Heart right ventricle (tissue), 16 donors: ENCODE measurements around the gene C1orf35. TPM values are rescaled to one million over a fixed set of nuclear protein-coding genes. Genes with fewer than 3 reads are reported as not detected.

Experiments used
- ATAC-seq, 8 donors: fragments of 200-7000 bp; cut with Tn5 transposase; one replicate each; pipeline ENCODE4 v1.9.1; 2020; ENCODE audit warnings: mild to moderate bottlenecking in 8 of 8, moderate library complexity in 8 of 8, moderate number of reproducible peaks in 1 of 8
- DNase-seq, 2 donors: peaks; one replicate each; pipeline ENCODE4 v3.0.0-alpha.2; 2020
- H3K27ac ChIP-seq, 10 donors: fragments of 200-600 bp; sonication (generic) in 2 of 10; one replicate each; pipeline versions ENCODE4 v1.5.0 to v1.8.0; 2020 to 2022; ENCODE audit warnings: mild to moderate bottlenecking in 3 of 10
- H3K27me3 ChIP-seq, 7 donors: fragments of 200-600 bp; one replicate each; pipeline ENCODE4 v1.8.0; 2021 to 2022; ENCODE audit warnings: mild to moderate bottlenecking in 2 of 7
- H3K36me3 ChIP-seq, 9 donors: fragments of 200-600 bp; sonication (generic) in 1 of 9; one replicate each; pipeline versions ENCODE4 v1.5.0 to v1.8.0; 2020 to 2022; ENCODE audit warnings: mild to moderate bottlenecking in 2 of 9
- H3K4me1 ChIP-seq, 9 donors: fragments of 200-600 bp; sonication (generic) in 1 of 9; one replicate each; pipeline versions ENCODE4 v1.5.0 to v1.8.0; 2020 to 2022; ENCODE audit warnings: mild to moderate bottlenecking in 4 of 9
- H3K4me3 ChIP-seq, 10 donors: fragments of 200-600 bp; sonication (generic) in 2 of 10; one replicate each; pipeline versions ENCODE4 v1.5.0 to v1.8.0; 2020 to 2022; ENCODE audit warnings: mild to moderate bottlenecking in 7 of 10, moderate library complexity in 2 of 10
- H3K9me3 ChIP-seq, 11 donors: fragments of 200-600 bp in 10 of 11; sonication (generic) in 2 of 11; one replicate each; pipeline versions ENCODE4 v1.5.0 to v1.8.0; 2013 to 2022; ENCODE audit warnings: mild to moderate bottlenecking in 2 of 11, control low read depth in 1 of 11, moderate library complexity in 1 of 11
- WGBS, 2 donors: extraction: QIAGEN DNeasy Blood & Tissue Kit; methylation state at CpG; one replicate each; pipeline ENCODE4 v1.1.7; 2013; ENCODE audit warnings: inconsistent platforms in 1 of 2; 5-methylcytosine and 5-hydroxymethylcytosine counted together
- intact Hi-C, 10 donors: fragments of 100-400 bp; cut with DNase I; formaldehyde crosslinking; loops; one replicate each; pipeline versions ENCODE4 v1.11.1 to v1.14.2; 2022
- polyA plus RNA-seq, 2 donors: library from polyadenylated mRNA; stranded (reverse); fragments of 200-250 nt; gene quantifications; one replicate each; pipeline ENCODE4 v1.2.3, GENCODE V29; 2013
- total RNA-seq, 10 donors: library from RNA; stranded (reverse); fragmentation: NEBNext Ultra II Directional in 3 of 10; extraction: Animal tissue kit (Norgen Biotek cat#: 25700) in 3 of 10; gene quantifications; one replicate each; pipeline versions ENCODE4 v1.2.1 to v1.2.4, GENCODE V29; 2021 to 2023
- TF ChIP-seq, protein P1 (sequence below), 9 donors: fragments of 200-600 bp; sonication (generic) in 2 of 9; IDR thresholded peaks; one replicate each; pipeline versions ENCODE4 v1.5.0 to v1.8.0; 2021 to 2022; ENCODE audit warnings: antibody characterized with exemption in 9 of 9, mild to moderate bottlenecking in 5 of 9, moderate library complexity in 1 of 9
- donor health status: Arrhythmogenic right ventricular cardiomyopathy.
- donor health status: ischemic (EF 13 %, LVEDD 7.1; RV severe dilation, severe dysfunction).
- donor health status: healthy with polysubstance abuse.
- donor health status: DM: no; HTN: yes; CAD: no.
- donor health status: DM: no; HTN: no; CAD: no.
- donor health status: ischemic (EF 25% LVEDD 6.9; RV normal size, moderate dysfunction).
- donor health status: ischemic (EF 25% LVEDD 5.7; RV mildly dilated, moderate dysfunction).
- donor health status: healthy.
- donor health status: DM: yes; HTN: yes; CAD: no.
- donor health status: Ischemic cardiomyopathy.
- donor health status: ischemic (EF 35%, LVEDD 5.7; RV mildly dilated, moderate dysfunction).
- donor health status: nonischemic (EF 11% LVEDD 7.7; RV severe dilation, severe dysfunction).
- donor health status: DM: yes; HTN: yes; CAD: no.
- donor health status: PGD.
- donor health status: ischemic (EF 29% LVEDD 5.4; RV normal size, mild dysfunction).
- donor health status: nonischemic (EF 23%, LVEDD 6.1; RV moderate dilation, normal function).

Gene C1orf35
- total and polyA plus RNA-seq, 12 donors = 5.6 to 15.7 (median 6.4) TPM

DNA sequence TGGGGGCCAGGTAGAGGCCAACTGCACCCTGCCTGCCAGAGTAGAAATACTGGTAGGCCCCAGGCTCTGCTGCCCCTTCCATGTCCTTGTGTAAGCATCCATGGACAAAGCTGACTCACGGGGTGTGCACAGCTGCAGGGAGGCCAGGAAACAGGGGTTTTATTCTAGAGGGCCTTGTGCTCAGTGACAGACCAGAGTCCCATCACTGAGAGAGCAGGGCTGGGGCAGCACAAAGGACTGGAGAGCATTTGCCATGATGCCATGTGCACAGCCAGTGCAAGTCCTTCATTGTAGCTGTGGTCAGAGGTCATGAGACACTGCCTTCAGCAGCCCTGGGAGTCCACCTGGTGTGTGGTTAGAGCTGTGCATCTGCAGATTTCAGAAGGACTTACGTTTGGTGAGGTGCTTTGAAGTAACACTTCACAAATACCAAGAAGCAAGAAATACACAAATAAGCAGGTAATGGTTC, 12.5 kb downstream of the C1orf35 start:
- Histone ChIP-seq H3K4me1 (peaks cover 39 to 86% (median 77%) of the 10 kb centered on the region in 9 donors), H3K4me3 (no peak overlapping the region), H3K27ac (peak overlapping the region in 4 of 10 donors; percentile 17 to 100 (median 76)), H3K27me3 (no peaks in the 10 kb centered on the region), H3K9me3 (peaks cover 0 to 18% (median 10%) of the 10 kb centered on the region in 11 donors), H3K36me3 (peaks cover 0 to 38% (median 0%) of the 10 kb centered on the region in 9 donors)
- ATAC-seq (peak in 4 of 8 donors; percentile 13 to 23 (median 18)), DNase-seq (no peak)
- WGBS, 2 donors = 21 to 25% methylated on average over 2 of the region's 2 CpGs
- TF ChIP-seq, protein P1, sequence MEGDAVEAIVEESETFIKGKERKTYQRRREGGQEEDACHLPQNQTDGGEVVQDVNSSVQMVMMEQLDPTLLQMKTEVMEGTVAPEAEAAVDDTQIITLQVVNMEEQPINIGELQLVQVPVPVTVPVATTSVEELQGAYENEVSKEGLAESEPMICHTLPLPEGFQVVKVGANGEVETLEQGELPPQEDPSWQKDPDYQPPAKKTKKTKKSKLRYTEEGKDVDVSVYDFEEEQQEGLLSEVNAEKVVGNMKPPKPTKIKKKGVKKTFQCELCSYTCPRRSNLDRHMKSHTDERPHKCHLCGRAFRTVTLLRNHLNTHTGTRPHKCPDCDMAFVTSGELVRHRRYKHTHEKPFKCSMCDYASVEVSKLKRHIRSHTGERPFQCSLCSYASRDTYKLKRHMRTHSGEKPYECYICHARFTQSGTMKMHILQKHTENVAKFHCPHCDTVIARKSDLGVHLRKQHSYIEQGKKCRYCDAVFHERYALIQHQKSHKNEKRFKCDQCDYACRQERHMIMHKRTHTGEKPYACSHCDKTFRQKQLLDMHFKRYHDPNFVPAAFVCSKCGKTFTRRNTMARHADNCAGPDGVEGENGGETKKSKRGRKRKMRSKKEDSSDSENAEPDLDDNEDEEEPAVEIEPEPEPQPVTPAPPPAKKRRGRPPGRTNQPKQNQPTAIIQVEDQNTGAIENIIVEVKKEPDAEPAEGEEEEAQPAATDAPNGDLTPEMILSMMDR (IDR thresholded peaks at IDR 0.05) = no peak
- intact Hi-C loops = no loop called here

DNA sequence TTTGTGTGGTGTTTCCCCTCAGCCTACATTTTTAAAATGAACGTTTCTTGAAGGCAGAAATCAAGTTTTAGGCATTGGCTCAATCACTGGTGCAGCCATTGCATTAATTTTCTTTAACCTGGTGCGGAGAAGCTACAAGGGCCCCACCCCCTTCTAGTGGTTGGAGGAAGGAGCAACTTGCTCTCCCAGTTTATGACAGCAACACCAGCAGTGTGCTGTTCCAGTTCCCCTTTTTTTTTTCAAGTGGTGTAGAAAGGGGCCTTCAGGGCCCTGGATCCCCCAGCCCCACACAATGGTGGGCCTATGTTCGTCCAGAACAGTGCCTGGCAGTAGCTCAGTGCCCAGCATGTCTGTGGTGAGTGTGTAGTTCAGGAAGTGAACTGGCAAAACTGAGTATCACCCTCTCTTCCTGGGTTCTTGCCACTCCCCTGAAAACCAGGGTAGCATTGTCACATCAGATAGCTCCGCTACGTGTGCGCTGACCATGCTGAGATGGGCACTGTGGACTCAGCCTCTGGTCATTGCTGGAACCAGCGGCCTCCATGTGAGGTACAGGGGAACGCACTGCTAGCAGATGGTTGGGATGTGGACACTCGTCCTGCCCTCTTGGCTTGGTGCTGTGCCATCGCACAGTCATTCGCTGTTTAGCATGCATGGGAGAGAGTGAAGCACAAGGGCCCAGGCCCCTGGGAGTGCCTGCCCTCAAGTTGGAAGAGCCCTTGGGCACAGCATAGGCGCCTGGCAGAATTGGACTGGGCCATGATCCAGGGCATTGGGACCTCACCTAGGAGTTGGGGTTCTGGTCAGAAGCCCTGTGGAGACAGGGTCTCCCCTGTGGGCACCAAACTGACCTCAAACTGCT, 13.4 kb downstream of the C1orf35 start:
- H3K4me3 ChIP-seq = peak overlapping the region in 1 of 10 donors; percentile 17
- TF ChIP-seq, protein P1 (IDR thresholded peaks at IDR 0.05) = no peak
- no peaks in the 10 kb centered on the region for H3K27me3 ChIP-seq
- H3K9me3 ChIP-seq = peaks cover 0 to 12% (median 8%) of the 10 kb centered on the region in 11 donors
- peaks cover 0 to 37% (median 0%) of the 10 kb centered on the region in 9 donors for H3K36me3 ChIP-seq
- ATAC-seq = peak in 2 of 8 donors; percentile 1 to 16
- DNase-seq = no peak
- peaks cover 45 to 92% (median 85%) of the 10 kb centered on the region in 9 donors for H3K4me1 ChIP-seq
- peak overlapping the region in 4 of 10 donors; percentile 17 to 100 (median 76) for H3K27ac ChIP-seq
- intact Hi-C loops = no loop called here
- WGBS, 2 donors = 61 to 66% methylated on average over 12 of the region's 12 CpGs

DNA sequence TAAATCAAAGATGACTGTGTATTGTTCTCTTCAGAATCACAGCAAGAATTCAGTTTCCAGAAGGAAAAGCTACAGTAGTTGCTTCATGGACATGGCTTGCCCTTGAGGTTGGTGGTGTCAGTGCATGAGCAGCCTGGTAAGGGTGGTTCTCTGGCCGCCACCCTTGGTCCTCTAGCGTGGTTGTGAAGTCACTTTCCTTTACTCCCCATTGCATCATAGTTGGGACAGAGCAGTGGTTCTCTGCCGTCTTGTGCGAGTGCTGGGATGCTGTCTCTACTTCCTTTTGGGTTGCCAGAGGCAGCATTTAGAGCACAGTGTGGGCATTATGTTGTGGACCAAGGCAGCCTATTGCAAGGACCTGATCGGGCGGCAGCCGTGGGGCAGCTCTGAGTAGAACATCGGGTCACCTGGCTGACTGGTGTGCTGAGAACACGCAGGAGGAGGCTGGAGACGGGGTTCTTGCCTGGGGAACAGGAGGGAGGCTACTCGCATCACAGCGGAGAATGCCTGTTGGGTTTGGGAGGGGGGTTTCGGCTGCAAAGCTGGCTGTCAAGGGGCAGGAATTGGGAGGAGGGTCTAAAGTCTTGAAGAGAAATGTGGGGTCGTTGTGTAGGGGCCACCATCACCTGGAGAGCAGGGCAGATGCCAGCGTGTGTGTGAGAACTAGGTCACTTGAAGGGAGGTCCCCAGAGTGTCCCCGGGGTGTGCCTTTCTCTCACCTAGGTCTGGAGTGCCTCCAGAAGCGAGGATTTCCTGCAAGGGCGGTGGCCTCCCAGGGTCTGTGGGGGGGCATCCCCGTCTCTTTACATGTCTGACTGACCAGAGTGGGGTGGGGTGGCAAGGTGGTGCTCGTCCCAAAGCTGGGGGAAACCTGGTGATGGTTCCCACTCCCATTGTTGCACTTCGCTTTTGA, 14.3 kb downstream of the C1orf35 start:
- WGBS, 2 donors = 66 to 71% methylated on average over 21 of the region's 21 CpGs
- Histone ChIP-seq H3K36me3 (peaks cover 0 to 28% (median 0%) of the 10 kb centered on the region in 9 donors), H3K9me3 (peaks cover 0 to 3% (median 0%) of the 10 kb centered on the region in 11 donors), H3K4me3 (peak overlapping the region in 1 of 10 donors; percentile 16), H3K27ac (peak overlapping the region in 6 of 10 donors; percentile 16 to 100 (median 74)), H3K27me3 (no peaks in the 10 kb centered on the region), H3K4me1 (peaks cover 46 to 99% (median 94%) of the 10 kb centered on the region in 9 donors)
- TF ChIP-seq, protein P1 (IDR thresholded peaks at IDR 0.05) = no peak
- ATAC-seq = peak in 3 of 8 donors; percentile 1 to 14 (median 7)
- DNase-seq = no peak
- intact Hi-C loops = no loop called here
